ENCODE results near the gene B3GNT4.

DNA sequence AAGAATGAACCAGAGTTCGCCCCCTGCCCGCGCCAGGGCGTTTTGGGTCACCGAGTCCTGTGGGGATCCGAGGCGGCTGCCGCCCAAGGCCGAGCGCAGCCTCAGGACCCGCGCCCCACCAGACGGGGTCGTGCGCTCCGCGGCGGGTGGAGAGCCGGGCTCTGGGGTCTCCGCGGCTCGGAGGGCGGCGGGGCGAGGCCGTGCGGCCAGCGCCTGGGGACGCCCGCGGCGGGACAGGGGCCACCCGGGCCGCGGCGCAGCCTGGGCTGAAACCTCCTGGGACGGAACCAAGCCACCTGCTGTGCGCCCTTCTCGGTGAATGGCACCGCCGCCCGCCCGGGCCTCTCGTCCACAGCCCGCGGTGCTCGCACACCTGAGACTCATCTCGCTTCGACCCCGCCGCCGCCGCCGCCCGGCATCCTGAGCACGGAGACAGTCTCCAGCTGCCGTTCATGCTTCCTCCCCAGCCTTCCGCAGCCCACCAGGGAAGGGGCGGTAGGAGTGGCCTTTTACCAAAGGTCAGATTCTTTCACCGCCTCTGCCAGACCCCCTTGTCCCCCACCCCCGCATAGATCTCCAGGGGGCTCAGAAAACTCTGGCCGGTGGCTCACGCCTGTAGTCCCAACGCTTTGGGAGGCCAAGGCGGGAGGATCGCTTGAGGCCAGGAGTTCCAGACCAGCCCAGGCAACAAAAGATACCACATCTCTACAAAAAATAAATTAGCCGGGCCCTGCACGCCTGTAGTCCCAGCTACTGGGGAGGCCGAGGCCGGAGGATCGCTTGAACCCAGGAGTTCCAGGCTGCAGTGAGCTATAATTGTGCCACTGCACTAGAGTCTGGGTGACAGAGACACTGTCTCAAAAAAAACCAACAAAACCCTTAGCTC lies 901 bp downstream of the B3GNT4 start:
- TF ChIP-seq EP300 (conservative IDR thresholded peaks at IDR 0.05; ENCODE audit: poor library complexity, severe bottlenecking) (no peak), RAD21 (conservative IDR thresholded peaks at IDR 0.05) (no peak)

Data from neural cell (in vitro differentiated cells).